Sigmoid colon (tissue), 7 donors: Measurements from ENCODE around the gene BICC1. TPM values are rescaled to one million over a fixed set of nuclear protein-coding genes. Genes with fewer than 3 reads are reported as not detected.

Source experiments
- DNase-seq: peaks from one replicate; pipeline ENCODE4 v3.0.0-alpha.2; 2019
- H3K27ac ChIP-seq, 4 donors: fragments of 200-600 bp; sonication (generic); one replicate each; pipeline ENCODE4 v1.5.1; 2016 to 2019; ENCODE audit warnings: mild to moderate bottlenecking in 1 of 4
- H3K27me3 ChIP-seq, 3 donors: fragments of 200-600 bp; sonication (generic); one replicate each; pipeline ENCODE4 v1.5.1; 2019; ENCODE audit warnings: mild to moderate bottlenecking in 1 of 3
- H3K36me3 ChIP-seq, 4 donors: fragments of 200-600 bp; sonication (generic); one replicate each; pipeline ENCODE4 v1.5.1; 2016 to 2019
- H3K4me1 ChIP-seq, 4 donors: fragments of 200-600 bp; sonication (generic); one replicate each; pipeline ENCODE4 v1.5.1; 2017 to 2019
- H3K4me3 ChIP-seq, 4 donors: fragments of 200-600 bp; sonication (generic); one replicate each; pipeline ENCODE4 v1.5.1; 2017 to 2019; ENCODE audit warnings: mild to moderate bottlenecking in 2 of 4, moderate library complexity in 1 of 4
- H3K9me3 ChIP-seq, 4 donors: fragments of 200-600 bp in 3 of 4; sonication (generic) in 3 of 4; one replicate each; pipeline versions ENCODE4 v1.5.1 to v1.6.1; 2013 to 2019
- EP300 ChIP-seq, 4 donors: sonication (generic); formaldehyde crosslinking; IDR thresholded peaks; one replicate each; pipeline ENCODE4 v1.6.1; 2017; ENCODE audit warnings: antibody characterized with exemption in 4 of 4
- POLR2A ChIP-seq, 2 donors: fragments of 450-650 bp; IDR thresholded peaks; one replicate each; pipeline ENCODE4 v1.6.1; 2016; ENCODE audit warnings: antibody characterized with exemption in 2 of 2, mild to moderate bottlenecking in 2 of 2, moderate library complexity in 2 of 2
- POLR2AphosphoS5 ChIP-seq, 4 donors: sonication (generic); formaldehyde crosslinking; IDR thresholded peaks; one replicate each; pipeline ENCODE4 v1.6.1; 2017; ENCODE audit warnings: antibody characterized with exemption in 4 of 4
- WGBS, 2 donors: extraction: QIAGEN DNeasy Blood & Tissue Kit; methylation state at CpG; one replicate each; pipeline ENCODE4 v1.1.7; 2013; 5-methylcytosine and 5-hydroxymethylcytosine counted together
- intact Hi-C: fragments of 100-400 bp; cut with DNase I; formaldehyde crosslinking; loops from one replicate; pipeline ENCODE4 v1.15.1; 2023
- polyA plus RNA-seq, 3 donors: library from polyadenylated mRNA; stranded (reverse); fragments of 200-250 nt; gene quantifications; one replicate each; pipeline ENCODE4 v1.2.3, GENCODE V29; 2013
- total RNA-seq, 4 donors: library from RNA; depleted of rRNA; stranded (reverse); fragments of >200 nt; gene quantifications; one replicate each; pipeline ENCODE4 v1.1.0, GENCODE V29; 2016
- TF ChIP-seq, protein P1 (sequence below), 4 experiments: fragments of 450-650 bp in 3 of 4; fragments of 200-600 bp in 1 of 4; IDR thresholded peaks; one replicate each; pipeline ENCODE4 v1.5.1; 2016 to 2019; ENCODE audit warnings: antibody characterized with exemption in 4 of 4, mild to moderate bottlenecking in 3 of 4, moderate library complexity in 2 of 4
- donor health status: healthy with polysubstance abuse.
- donor health status: Bipolar disorder and iron deficiency.
- donor health status: healthy.

Gene BICC1
- total and polyA plus RNA-seq, 7 donors: 0.46 to 17.3 (median 7.9) TPM

DNA sequence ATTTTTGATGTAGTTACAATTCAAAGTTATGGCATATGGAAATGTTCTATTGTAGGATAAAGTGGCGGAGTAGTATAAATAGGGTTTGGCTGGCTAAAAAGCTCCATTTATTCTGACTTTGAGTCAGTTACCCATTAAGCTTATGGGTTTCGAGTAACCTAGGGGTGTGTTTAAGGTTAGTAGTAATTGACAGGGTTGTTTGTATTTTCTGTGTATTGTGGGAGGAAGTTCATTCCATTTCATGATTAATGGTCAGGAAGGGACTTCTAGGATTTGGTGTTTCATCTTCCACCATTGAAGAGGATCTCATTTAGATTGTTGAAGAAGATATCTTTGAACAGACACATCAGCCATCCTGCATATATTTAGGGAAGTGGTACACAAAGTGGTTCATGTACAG lies 75.0 kb downstream of the BICC1 start:
- no peaks in the 10 kb centered on the region for H3K27me3 ChIP-seq
- H3K36me3 ChIP-seq: no peaks in the 10 kb centered on the region
- H3K4me1 ChIP-seq: peaks cover 0 to 19% (median 15%) of the 10 kb centered on the region in 4 donors
- H3K27ac ChIP-seq: no peak overlapping the region
- intact Hi-C loops: no loop called here
- TF ChIP-seq POLR2AphosphoS5 (IDR thresholded peaks at IDR 0.05) (no peak), POLR2A (IDR thresholded peaks at IDR 0.05) (no peak), EP300 (IDR thresholded peaks at IDR 0.05) (no peak)
- TF ChIP-seq, protein P1, sequence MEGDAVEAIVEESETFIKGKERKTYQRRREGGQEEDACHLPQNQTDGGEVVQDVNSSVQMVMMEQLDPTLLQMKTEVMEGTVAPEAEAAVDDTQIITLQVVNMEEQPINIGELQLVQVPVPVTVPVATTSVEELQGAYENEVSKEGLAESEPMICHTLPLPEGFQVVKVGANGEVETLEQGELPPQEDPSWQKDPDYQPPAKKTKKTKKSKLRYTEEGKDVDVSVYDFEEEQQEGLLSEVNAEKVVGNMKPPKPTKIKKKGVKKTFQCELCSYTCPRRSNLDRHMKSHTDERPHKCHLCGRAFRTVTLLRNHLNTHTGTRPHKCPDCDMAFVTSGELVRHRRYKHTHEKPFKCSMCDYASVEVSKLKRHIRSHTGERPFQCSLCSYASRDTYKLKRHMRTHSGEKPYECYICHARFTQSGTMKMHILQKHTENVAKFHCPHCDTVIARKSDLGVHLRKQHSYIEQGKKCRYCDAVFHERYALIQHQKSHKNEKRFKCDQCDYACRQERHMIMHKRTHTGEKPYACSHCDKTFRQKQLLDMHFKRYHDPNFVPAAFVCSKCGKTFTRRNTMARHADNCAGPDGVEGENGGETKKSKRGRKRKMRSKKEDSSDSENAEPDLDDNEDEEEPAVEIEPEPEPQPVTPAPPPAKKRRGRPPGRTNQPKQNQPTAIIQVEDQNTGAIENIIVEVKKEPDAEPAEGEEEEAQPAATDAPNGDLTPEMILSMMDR (IDR thresholded peaks at IDR 0.05): no peak
- H3K9me3 ChIP-seq: no peaks in the 10 kb centered on the region
- H3K4me3 ChIP-seq: no peak overlapping the region
- WGBS, 2 donors: 89 to 92% methylated on average over 2 of the region's 2 CpGs
- DNase-seq: no peak

DNA sequence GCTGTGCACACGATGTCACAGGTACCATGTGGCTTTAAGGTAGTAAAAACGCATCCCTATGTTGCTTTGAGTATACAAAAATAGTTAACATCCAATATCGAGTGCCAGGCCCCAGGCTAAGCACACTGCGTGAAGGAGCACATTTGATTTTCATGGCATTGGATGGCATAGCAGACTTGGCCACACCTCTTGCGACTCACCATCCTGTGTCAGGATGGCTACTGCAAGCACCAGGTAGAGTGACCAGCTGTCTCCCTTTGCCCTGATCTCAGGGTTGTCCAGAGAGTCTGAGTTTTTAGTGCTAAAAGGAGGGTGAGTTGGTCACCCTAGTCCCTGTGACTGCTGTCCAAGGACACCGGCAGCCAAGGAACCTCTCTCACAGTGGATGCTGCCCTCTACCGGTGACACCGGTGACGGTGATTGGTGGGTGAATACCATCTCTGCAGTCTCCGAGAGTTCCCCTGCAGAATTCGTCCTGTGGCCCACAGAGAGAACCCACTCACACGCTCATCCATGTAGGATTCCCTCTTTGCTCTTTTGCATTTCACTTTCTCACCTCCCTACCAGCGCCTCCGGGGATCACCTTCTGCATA lies 76.1 kb downstream of the BICC1 start:
- TF ChIP-seq POLR2A (IDR thresholded peaks at IDR 0.05) (no peak), EP300 (IDR thresholded peaks at IDR 0.05) (no peak), POLR2AphosphoS5 (IDR thresholded peaks at IDR 0.05) (no peak)
- TF ChIP-seq, protein P1 (IDR thresholded peaks at IDR 0.05): no peak
- no peak overlapping the region for H3K4me3 ChIP-seq
- no peaks in the 10 kb centered on the region for H3K36me3 ChIP-seq
- 92 to 94% methylated on average over 14 of the region's 14 CpGs for WGBS, 2 donors
- DNase-seq: no peak
- H3K4me1 ChIP-seq: peaks cover 0 to 19% (median 15%) of the 10 kb centered on the region in 4 donors
- H3K27me3 ChIP-seq: no peaks in the 10 kb centered on the region
- no peak overlapping the region for H3K27ac ChIP-seq
- no peaks in the 10 kb centered on the region for H3K9me3 ChIP-seq
- intact Hi-C loops: no loop called here

DNA sequence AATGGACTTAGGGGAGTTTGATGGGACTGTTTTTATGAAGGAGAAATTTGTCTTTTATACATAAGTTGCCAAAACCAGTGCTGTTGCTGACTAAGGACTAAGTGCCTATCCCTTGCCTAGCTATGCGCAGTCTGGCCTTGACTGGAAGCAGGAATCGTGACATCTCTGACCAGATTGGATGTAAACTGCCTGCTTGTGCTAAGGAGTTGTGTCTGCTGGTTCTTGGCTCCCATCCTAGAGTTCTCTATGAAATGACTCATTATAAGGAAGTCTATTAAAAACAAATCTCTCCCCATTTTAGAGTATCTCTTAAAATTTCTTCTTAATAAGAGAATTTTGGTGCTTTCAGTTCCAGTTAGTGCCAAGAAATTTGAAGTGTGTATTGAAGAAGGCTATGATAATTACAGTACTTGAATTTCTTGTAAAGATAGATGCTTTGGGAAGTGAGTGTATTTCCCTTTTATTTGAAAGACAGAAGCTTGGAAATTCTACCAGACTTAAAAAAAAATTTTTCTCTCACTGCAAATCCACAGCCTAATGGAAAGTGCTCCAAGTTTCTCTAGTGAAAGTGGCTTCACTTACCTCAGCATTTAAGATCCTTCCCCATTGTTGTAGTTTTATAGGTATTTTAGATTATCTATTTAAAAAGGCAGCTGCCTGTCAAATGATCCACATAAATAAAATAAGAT lies 77.6 kb downstream of the BICC1 start:
- intact Hi-C loops: no loop called here
- peak; percentile 76 for DNase-seq

DNA sequence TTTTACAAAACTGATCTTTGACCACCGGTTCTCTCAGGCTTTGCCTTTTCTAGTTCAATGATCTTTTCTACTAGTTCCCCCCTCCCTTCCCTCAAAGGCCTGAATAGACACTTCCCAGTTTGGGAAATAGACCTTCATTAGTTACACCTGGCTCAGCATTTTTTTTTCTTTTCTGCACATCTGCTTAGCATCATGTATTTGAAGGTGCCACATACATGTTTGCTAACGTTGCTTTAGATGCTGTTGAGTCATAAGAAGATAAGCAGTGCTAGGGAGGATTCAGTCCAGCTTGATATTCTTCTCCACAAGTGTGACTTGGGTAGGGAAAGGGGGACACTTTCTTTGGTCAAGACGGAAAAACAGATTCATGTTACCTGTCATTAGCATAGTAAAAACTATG lies 78.3 kb downstream of the BICC1 start:
- Histone ChIP-seq H3K4me3 (no peak overlapping the region), H3K36me3 (no peaks in the 10 kb centered on the region), H3K27me3 (no peaks in the 10 kb centered on the region), H3K9me3 (no peaks in the 10 kb centered on the region), H3K27ac (peak overlapping the region in 2 of 4 donors; percentile 20 to 52), H3K4me1 (peaks cover 0 to 19% (median 15%) of the 10 kb centered on the region in 4 donors)
- intact Hi-C loops: no loop called here
- 79% methylated on average over 3 of the region's 3 CpGs for WGBS, 2 donors
- no peak for DNase-seq
- TF ChIP-seq EP300 (IDR thresholded peaks at IDR 0.05) (no peak), POLR2AphosphoS5 (IDR thresholded peaks at IDR 0.05) (no peak), POLR2A (IDR thresholded peaks at IDR 0.05) (no peak)
- TF ChIP-seq, protein P1 (IDR thresholded peaks at IDR 0.05): no peak

More for the DNA sequence above, 77.6 kb downstream of the BICC1 start:
- Histone ChIP-seq H3K9me3 (no peaks in the 10 kb centered on the region), H3K27ac (peak overlapping the region in 2 of 4 donors; percentile 20 to 52), H3K4me1 (peaks cover 0 to 19% (median 15%) of the 10 kb centered on the region in 4 donors), H3K27me3 (no peaks in the 10 kb centered on the region), H3K4me3 (no peak overlapping the region), H3K36me3 (no peaks in the 10 kb centered on the region)
- TF ChIP-seq, protein P1 (IDR thresholded peaks at IDR 0.05): no peak
- TF ChIP-seq EP300 (IDR thresholded peaks at IDR 0.05) (no peak), POLR2AphosphoS5 (IDR thresholded peaks at IDR 0.05) (no peak), POLR2A (IDR thresholded peaks at IDR 0.05) (no peak)
- 66 to 73% methylated on average over 2 of the region's 2 CpGs for WGBS, 2 donors
